GM13976 (cell line): Measurements from ENCODE around the gene SRGAP1.
"Not testable (repeated sequence)": the region's sequence is repeated elsewhere in the genome, so short reads cannot be mapped to it uniquely, and the experiment has no call there.

Source experiments
- DNase-seq: peaks from one replicate; pipeline ENCODE4 v3.0.0; 2012; ENCODE audit warnings: low spot score
- in situ Hi-C: fragments of 300-500 bp; cut with MboI; formaldehyde crosslinking; loops from one replicate; pipeline ENCODE4 v1.12.0; 2022; ENCODE audit warnings: low sequenced_read_pairs, mixed read lengths, inconsistent platforms; ENCODE audit not compliant: unreplicated experiment
- TF ChIP-seq, protein P1 (sequence below): IDR thresholded peaks from 2 replicates; pipeline ENCODE4 v1.5.1; 2012; ENCODE audit warnings: borderline replicate concordance, mild to moderate bottlenecking; ENCODE audit not compliant: insufficient read depth; ENCODE audit errors: extremely low read depth, missing control alignments, control extremely low read depth

SRGAP1 gene

GRCh38 chr12:64007853-64008252 is 163.4 kb downstream of the SRGAP1 start:
- no peak for DNase-seq
- TF ChIP-seq, protein P1, sequence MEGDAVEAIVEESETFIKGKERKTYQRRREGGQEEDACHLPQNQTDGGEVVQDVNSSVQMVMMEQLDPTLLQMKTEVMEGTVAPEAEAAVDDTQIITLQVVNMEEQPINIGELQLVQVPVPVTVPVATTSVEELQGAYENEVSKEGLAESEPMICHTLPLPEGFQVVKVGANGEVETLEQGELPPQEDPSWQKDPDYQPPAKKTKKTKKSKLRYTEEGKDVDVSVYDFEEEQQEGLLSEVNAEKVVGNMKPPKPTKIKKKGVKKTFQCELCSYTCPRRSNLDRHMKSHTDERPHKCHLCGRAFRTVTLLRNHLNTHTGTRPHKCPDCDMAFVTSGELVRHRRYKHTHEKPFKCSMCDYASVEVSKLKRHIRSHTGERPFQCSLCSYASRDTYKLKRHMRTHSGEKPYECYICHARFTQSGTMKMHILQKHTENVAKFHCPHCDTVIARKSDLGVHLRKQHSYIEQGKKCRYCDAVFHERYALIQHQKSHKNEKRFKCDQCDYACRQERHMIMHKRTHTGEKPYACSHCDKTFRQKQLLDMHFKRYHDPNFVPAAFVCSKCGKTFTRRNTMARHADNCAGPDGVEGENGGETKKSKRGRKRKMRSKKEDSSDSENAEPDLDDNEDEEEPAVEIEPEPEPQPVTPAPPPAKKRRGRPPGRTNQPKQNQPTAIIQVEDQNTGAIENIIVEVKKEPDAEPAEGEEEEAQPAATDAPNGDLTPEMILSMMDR = no peak
- in situ Hi-C loops = no loop called here

DNA sequence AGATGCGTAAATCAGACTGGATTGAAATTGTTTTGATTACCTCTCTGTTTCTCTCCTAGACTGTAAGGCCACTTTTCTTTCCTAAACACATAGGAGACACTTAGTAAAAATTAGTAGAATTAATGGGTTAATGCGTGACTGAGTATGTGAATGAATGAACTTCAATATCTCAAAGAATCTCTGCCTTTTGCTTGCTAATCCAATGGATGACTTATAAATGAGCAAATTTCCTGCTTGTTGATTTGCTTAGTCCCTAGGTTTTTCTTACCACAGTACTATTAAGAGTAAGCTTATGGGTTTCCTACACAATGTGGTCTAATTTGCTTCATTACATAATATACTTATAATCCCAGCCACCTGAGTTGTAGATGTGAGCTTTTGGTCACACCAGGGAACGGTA is 164.1 kb downstream of the SRGAP1 start:
- DNase-seq = no peak
- in situ Hi-C loops = no loop called here
- TF ChIP-seq, protein P1 = no peak

DNA sequence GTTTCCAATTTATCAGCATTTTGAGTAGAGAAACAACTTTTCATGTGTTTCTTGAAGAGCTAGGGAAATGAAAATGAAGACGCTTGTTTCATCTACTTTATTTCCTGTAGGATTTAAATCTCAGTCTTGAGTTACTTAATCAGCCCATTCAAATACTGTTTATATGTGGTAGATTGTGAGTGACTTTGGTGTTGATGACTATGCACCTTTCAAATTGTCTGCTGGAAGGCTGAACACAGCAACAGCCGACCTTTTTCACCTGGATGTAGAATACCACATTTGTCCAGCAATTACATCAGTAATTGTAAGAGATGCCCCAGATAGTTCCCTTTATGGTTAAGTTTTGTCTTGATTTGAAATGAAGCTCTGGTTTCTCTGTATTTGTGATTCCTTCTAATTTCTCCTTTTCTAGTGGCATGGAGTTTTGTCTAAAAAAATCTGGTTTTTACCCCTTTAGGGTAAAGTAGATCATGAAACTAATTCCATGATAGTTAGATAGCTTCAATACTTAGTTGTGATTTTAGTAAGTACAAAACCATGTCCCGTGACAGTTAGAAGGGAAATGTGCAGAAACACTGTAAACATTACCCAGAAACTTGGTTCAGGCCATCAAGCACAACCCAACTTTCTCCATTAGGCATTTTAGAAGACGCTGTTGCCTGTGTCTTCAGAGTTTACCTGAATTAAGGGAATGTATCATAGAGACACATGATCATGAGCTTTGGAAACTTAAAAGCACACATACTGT is 165.0 kb downstream of the SRGAP1 start:
- no peak for DNase-seq
- TF ChIP-seq, protein P1 = no peak
- in situ Hi-C loops = no loop called here

DNA sequence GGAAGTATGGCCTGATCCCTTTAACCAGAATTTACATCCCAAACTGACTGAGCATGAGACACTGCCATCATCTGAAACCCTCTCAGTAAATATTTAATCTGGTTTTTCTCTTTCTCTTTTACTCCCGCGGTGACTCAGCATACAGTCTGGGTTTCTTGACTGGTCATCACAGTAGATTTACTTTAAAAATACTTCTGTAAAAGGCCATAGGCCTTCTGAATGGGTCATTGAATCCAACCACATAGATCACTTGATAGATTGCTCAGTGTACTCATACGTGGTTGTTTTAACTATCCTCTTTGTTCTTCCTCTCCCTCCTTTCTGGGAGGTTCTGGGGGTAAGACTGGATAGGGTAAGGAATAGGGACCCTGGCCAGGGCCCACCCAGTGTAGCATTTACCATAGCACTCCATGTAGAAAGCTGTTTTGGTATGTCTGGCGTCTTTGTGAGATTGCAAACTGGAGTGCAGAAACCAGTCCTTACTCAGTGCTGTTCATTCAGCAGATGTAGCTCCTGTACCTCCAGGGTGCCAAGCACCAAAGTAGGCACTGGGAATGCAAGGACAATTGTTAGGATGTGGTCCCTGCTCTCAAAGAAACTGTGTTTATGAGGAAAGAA is 165.7 kb downstream of the SRGAP1 start:
- TF ChIP-seq, protein P1 = no peak
- in situ Hi-C loops = no loop called here
- DNase-seq = no peak

DNA sequence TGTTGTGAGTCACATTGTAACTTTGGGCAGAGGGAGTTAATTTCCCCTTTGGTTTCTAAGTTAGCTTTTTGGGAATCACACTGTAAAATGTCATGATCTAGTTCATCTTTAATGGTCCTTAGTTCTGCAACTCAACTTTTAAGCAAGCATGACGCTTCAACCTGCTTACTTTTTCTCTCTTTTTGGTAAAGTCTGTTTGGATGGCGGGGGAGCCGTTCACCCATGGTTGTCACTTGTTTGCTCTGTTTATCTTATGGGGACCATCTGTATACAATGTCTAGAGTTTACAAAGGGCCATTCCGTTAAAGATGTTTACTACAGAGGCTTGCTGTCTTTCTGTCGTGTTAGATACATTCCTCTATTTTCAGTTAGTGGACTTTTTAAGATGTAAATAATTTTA is 172.0 kb downstream of the SRGAP1 start:
- TF ChIP-seq, protein P1 = no peak
- in situ Hi-C loops = no loop called here
- DNase-seq = no peak

DNA sequence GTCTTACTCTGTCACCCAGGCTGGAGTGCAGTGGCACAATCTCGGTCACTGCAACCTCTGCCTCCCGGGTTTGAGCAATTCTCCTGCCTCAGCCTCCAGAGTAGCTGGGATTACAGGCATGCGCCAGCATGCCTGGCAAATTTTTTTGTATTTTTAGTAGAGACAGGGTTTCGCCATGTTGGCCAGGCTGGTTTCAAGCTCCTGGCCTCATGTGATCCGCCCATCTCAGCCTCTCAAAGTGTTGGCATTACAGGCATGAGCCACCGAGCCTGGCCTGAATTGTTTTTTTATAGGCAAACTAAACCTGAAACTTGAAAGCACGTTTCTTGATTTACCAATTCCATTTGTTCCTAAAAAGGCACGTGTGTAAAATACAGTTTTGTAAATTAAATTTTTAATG is 173.6 kb downstream of the SRGAP1 start:
- DNase-seq, in situ Hi-C loops: not testable (repeated sequence)

GRCh38 chr12:64018524-64018923 is 174.0 kb downstream of the SRGAP1 start:
- in situ Hi-C loops = no loop called here
- TF ChIP-seq, protein P1 = no peak
- no peak for DNase-seq
